ENCODE data around the gene NRCAM. TPM values are rescaled to one million over a fixed set of nuclear protein-coding genes. Genes with fewer than 3 reads are reported as not detected.
"Not testable (repeated sequence)": the region's sequence is repeated elsewhere in the genome, so short reads cannot be mapped to it uniquely, and the experiment has no call there.

Gene NRCAM
- total and polyA plus RNA-seq, 8 donors, result 10.6 to 36.7 (median 16.2) TPM

- Histone ChIP-seq H3K36me3 (no peaks in the 10 kb centered on the region), H3K27me3 (no peaks in the 10 kb centered on the region), H3K9me3 (peaks cover 0 to 7% of the 10 kb centered on the region in 2 donors), H3K27ac (no peak overlapping the region), H3K4me1 (no peaks in the 10 kb centered on the region), H3K4me3 (no peak overlapping the region)
- DNase-seq (no peak), ATAC-seq (no peak)
- no peak for TF ChIP-seq CTCF (IDR thresholded peaks at IDR 0.05)
- intact Hi-C loops (cut with DNase I), result no loop called here
Observed at GRCh38 chr7:108261560-108262255, 194.5 kb downstream of the NRCAM start.

DNA sequence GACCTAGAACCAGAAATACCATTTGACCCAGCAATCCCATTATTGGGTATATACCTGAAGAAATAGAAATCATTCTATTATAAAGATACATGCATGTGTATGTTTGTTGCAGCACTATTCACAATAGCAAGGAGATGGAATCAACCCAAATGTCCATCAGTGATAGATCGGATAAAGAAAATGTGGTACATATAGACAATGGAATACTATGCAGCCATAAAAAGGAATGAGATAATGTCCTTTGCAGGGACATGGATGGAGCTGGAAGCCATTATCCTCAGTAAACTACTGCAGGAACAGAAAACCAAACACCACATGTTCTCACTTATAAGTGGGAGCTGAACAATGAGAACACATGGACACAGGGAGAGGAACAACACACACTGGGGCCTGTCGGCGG lies 196.8 kb downstream of the NRCAM start:
- ATAC-seq; intact Hi-C loops (cut with DNase I); H3K4me3 ChIP-seq; DNase-seq; H3K9me3 ChIP-seq; H3K4me1 ChIP-seq; H3K27ac ChIP-seq; H3K36me3 ChIP-seq; H3K27me3 ChIP-seq: not testable (repeated sequence)

DNA sequence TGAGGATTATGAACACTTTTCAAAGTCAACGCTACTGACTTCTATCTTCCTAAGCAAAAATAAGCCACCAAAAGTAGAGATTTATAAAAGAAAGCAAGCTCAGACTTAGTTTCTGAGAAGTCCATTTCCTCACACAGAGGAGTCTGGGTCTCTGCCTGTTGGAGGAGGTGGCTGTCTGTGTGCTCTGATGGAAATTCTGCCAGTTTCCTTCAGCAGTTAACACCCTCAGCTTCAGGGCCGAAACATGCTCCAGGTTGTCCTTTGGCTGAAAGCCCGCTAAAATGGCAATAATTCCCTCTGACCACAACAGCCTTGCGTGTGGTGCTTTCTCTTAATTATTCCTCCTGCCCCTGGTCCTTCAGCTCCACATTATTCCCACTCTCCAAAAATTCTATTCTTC lies 198.3 kb downstream of the NRCAM start:
- H3K4me1 ChIP-seq, result no peaks in the 10 kb centered on the region
- intact Hi-C loops (cut with DNase I), result no loop called here
- H3K27me3 ChIP-seq, result no peaks in the 10 kb centered on the region
- ATAC-seq (no peak), DNase-seq (no peak)
- no peak overlapping the region for H3K4me3 ChIP-seq
- TF ChIP-seq CTCF (IDR thresholded peaks at IDR 0.05), result no peak
- H3K36me3 ChIP-seq, result no peaks in the 10 kb centered on the region
- no peak overlapping the region for H3K27ac ChIP-seq
- peaks cover 0 to 7% of the 10 kb centered on the region in 2 donors for H3K9me3 ChIP-seq

GRCh38 chr7:108254259-108254658 lies 202.0 kb downstream of the NRCAM start:
- H3K27ac ChIP-seq, result no peak overlapping the region
- no peak for TF ChIP-seq CTCF (IDR thresholded peaks at IDR 0.05)
- intact Hi-C loops (cut with DNase I), result no loop called here
- no peak for ATAC-seq
- H3K36me3 ChIP-seq, result no peaks in the 10 kb centered on the region
- H3K4me1 ChIP-seq, result no peaks in the 10 kb centered on the region
- H3K27me3 ChIP-seq, result no peaks in the 10 kb centered on the region
- no peak overlapping the region for H3K4me3 ChIP-seq
- peaks cover 0 to 3% of the 10 kb centered on the region in 2 donors for H3K9me3 ChIP-seq
- DNase-seq, result no peak

DNA sequence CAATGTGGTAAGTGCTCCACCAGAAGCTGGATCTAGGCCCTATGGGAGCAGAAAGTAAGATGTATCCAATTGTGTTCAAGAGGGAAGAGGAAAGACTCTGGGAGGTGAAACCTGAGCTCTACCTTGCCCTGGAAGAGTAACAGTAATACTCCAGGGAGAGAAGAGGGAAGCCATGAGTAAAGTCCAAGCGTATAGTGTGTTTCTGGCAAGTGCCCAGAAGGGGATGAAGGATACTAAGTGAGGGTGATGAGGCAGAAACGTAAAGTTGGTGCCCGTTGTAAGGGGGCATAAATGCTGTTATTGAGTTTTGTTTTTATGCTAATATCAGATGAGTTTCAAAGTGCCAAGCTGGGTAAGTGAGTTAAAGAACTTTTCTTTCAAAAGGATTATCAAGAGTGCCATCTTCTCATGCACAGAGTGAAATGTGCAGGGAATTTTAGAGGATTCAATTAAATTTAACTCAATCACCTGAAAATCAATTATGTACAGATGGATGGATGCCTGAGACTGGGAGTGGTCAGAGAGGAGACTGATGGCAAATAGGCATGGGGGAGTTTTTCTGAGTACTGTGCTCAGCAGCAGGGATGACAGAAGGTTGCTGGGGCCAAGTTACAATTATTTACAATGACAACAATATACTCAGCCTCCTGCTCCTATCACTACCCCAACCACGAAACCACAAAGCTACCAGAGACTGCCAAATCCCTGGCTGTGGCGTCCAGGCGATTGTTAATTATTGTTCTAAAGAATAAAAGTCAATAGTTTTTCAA lies 202.8 kb downstream of the NRCAM start:
- Histone ChIP-seq H3K27me3 (no peaks in the 10 kb centered on the region), H3K4me1 (no peaks in the 10 kb centered on the region), H3K36me3 (no peaks in the 10 kb centered on the region), H3K9me3 (no peaks in the 10 kb centered on the region), H3K4me3 (no peak overlapping the region), H3K27ac (no peak overlapping the region)
- intact Hi-C loops (cut with DNase I), result no loop called here
- no peak for DNase-seq
- ATAC-seq, result no peak
- TF ChIP-seq CTCF (IDR thresholded peaks at IDR 0.05), result no peak
